Frontal cortex (tissue), 4 donors: ENCODE measurements around the gene TRAF3. TPM values are rescaled to one million over a fixed set of nuclear protein-coding genes. Genes with fewer than 3 reads are reported as not detected.

Experiments used
- DNase-seq, 2 donors: peaks; one replicate each; pipeline ENCODE4 v3.0.0; 2012; ENCODE audit warnings: low spot score in 2 of 2
- FAIRE-seq: peaks from 2 replicates; lab custom pipeline; 2012; peaks lifted over from hg19 to GRCh38; lab: Jason Lieb, UNC
- total RNA-seq: library from RNA; depleted of rRNA; stranded (reverse); fragments of >200 nt; gene quantifications from one replicate; pipeline ENCODE4 v1.2.3, GENCODE V29; 2014
- donor health status: control.
- donor health status: control.
- donor health status: control.

Gene TRAF3
- total RNA-seq, 1 donor from 2014 or later, result 15.1 TPM

DNA sequence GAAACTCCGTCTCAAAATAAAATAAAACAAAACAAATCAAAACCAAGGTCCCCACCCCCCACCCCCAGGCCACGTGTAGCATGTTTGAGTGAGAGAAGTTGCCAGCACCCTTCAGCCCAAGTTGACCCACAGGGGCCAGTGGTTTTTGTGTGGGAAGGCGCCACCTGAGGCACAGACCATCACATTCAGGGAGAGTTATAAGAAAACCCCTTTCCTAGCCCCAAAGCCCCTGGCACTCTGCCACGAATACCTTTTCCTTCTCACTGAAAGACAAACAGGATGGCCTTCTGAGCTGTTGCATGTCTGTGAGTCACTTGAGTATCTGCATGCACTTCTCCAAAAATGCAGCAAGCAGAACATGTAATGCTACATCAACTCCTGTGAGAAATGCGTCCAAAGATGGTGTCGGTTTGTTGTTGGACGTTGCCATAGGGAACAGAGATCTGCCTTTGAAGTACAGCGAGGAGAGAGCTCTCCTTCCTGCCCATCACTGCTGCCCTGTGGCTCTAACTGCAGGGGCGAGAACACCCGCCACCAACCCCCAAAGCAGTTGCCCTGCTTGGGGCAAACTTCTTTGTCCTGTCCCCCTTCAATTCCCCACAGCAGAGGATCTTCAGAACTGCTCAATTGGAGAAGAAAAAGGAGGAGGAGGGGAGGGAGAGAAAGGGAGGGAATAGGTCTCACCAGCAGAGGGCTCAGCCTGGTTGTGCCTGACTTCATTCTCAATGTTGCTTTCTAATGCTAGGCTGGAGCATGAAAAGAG lies 2.7 kb upstream of the TRAF3 start:
- no peak for FAIRE-seq
- peak; percentile 72 to 77 for DNase-seq

DNA sequence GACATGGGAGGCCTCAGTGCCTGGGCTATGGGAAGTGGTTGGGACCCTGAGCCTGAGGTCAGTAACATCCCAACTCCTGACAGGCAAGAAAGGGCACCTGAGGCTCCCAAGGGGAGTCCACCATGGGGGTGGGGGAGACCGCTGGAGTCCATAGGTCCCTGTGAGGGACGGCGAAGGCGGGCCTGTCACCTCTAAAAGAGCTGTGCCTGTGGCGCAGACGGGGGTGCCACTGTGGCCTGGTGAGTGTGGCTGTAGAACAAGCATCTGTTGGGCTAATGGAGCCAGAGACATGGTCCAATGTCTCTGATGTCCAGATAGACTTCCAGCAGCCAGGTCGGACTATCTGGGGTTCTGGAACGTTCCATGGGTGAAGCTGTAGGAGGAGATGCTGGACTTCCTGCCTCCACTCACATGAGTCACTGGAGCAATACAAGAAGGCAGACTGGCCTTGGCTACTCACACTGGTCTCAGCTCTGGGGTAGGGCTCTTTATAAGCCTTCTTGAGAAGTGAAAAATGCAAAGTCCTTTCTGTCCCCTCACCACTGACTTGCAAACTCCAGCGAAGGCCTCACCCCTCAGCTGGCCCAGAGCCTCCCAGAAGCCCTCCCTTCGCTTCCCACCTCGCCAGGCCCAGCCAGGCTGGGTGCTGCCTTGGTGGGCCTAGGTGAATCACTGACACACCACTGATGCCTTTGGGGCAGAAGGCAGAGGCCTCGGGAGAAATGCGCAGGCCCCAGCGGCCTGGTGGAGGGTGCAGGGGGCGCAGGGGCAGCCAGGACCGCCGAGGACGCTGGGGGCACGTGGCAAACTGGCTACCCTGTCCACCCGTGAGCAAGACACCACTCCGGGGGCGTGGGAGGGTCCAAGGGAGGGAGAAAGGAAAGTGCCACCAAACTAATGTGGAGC lies 1.1 kb upstream of the TRAF3 start:
- DNase-seq (peak in 1 of 2 donors; percentile 60), FAIRE-seq (no peak)

DNA sequence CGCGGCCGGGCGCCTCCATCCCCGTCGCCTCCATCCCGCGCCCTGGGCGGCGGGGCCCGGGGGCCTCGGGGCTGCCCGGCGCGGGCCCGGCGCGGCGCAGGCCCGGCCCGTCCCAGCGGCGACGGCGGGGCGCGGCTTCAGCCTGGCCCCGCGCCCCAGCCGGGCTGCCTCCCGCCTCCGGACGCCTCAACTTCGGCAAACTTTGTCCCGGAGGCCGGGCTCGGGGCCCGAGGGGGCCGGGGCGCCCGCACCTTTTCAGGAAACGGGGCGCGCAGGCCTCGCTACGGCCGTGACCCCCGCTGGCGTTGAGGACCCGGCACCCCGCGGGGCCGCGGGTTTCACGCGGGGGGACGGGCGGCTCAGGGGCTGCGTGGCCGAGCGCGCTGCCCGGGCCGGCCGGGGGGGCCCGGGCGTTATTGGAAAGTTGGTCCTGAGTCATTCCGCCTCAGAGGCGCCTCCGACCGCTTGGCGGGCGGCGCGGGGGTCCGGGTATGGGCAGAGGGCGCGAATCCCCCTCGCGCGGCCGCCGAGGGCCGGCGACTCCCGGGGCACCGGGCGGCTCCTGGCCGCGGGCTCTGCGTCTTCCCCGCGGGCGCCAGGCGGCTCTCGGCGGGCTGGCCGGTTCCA lies 575 bp downstream of the TRAF3 start:
- peak; percentile 52 to 57 for DNase-seq
- no peak for FAIRE-seq

DNA sequence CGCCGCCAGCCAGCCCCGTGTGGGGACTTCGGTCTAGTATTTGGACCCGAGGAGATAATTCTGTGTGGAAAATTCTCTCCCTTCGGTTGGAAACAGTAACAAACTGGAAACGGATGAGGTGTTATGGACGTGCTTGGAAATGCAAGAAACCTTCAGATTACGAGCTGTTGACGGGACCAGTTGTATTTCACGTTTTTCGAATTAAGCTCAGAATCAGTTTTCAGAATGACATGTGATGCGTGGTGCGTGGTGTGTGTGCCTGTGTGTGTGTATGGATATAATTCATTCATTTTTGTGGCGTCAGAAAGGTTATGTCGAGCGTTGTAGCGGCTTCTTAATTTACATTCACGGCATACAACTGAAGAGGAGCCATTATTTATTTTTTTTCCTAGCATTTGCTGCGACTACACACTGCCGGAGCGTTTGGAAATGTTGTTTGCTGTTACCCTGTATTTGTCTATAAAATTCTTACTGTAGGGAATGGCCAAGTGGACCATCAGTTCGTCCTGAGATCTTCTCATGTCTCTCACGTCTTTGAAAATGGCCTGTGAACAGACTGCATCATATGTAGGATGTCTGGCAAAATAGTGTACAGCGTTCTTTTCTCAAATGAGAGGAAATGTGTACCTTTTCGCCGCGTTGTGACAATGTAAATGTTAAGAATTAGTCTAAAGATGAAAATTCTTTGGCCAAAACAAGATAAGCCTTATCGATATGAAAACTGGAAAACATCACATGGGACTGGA lies 1.3 kb downstream of the TRAF3 start:
- DNase-seq, result no peak
- no peak for FAIRE-seq

DNA sequence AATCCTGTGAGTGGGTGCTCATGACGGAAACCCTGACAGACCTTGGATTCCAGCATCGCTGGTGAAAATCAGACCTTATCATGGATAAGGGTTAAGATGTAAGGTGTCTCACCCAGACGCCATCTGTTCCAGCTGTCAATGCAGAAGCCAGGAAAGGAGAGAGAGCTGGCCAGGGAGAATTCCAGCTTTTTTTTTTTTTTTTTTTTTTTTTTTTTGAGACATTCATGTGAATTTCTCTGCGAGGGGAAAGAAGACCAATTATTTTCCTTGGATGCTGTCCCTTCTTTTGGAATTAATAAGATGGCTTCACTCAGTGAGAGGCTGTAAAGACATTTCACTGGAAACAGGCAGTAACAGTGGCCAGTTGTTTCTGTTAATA lies 1.8 kb downstream of the TRAF3 start:
- FAIRE-seq, result no peak

DNA sequence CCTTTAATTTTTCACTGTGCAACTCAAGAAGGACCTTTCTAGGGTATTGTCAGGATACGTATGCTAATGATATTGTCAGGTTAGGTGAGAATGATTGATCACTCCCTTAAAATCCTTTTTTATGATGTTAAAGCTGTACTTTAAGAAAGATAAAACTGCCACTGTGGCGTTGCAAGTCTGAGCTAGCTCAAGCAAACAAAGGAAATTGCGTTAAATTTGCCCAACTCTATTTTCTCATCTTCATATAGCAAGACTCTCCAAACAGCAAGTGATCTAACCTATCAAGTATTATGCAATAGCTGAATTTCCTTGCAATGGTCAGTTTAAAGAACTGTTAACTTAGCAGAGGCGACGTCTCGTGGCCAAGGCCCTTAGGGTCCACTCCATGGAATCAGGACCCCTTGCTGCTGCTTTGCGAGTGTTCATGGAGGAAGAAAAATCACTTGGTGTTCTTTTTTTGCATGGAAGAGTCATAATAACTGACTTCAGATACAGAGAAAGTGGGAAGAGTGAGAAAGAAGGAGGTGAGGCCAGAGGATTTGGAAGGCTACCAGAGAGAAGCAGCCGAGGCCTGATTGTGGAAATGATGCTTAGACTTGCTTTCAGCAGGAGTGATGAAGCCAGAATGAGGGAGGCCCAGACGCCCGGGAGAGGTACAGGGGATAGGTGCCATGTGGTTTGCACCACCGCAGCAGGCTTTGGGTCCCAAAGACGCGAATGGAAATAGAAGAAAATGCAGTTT lies 2.5 kb downstream of the TRAF3 start:
- FAIRE-seq (no peak), DNase-seq (no peak)

More for the DNA sequence above, 1.8 kb downstream of the TRAF3 start:
- DNase-seq, result no peak

DNA sequence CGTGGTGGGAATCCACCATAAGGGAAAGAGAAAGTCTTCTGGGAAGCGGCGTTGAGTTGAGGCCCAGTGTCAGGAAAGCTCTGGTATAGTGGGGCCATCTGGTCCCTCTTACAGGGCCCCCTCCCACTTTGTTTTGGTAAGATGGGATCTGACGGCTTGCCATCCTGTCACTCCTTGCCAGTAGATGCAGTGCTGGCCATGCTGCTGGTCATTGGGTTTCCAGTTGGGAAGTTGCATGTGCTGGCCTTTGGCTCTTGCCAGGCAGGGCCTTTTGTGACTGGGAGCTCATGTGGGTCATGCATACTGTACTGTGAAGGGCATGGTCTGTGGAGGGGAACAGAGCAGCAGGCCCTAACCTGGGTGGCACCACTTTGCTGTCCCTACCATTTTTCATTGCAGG lies 3.8 kb downstream of the TRAF3 start:
- FAIRE-seq, result no peak
- DNase-seq, result no peak

DNA sequence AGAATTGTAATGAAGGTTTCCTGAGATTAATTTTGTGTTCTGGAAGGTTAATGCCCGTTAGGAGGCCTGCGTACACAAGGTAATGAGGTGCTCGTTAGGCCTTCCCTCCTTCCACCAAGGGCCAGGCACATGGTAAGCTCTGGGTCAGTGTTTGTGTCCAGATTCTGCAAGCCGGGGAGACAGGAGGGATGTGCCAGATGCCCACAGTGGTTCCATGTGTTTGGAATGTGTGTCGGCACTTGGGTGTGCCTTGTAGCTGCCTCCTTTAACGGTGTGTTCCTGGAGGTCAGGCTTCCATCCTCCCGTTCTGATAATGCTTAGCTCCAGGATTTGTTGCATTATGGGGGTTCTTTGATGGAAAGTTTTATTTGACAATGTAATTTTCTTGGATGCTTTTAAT lies 5.7 kb downstream of the TRAF3 start:
- no peak for DNase-seq
- no peak for FAIRE-seq

DNA sequence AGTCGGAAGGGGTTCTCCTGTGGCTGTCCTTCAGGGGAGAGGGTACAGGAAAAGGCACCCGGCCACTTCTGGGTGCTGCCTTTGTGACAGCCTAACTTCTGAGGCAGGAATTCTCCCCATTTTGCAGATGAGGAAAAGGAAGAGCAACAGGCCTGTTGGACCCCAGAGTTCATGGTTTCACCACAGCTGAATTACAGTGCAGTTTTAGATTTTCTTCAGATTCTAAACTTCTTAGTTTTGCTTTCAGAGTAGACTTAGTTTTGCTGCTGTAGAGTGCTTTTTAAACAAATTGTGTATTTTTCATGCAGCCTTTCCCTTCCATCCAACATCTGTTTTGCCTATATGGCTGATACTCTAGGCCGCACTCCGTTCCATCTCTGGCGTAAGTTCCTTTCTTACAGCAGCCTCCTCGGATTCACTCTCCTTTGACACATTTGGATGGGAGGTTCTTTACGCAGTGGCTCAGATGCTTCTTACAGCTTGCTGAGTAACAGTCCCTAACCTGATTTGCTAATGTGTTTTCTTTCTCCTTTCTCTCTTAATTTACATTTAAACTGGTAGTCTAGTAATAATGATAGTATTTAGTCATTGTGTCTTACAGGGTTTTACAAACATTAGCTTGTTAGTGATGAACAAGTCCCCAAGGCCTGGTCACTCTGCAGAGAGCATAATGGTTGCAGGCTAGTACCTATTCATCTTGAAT lies 7.8 kb downstream of the TRAF3 start:
- FAIRE-seq, result no peak
- no peak for DNase-seq

DNA sequence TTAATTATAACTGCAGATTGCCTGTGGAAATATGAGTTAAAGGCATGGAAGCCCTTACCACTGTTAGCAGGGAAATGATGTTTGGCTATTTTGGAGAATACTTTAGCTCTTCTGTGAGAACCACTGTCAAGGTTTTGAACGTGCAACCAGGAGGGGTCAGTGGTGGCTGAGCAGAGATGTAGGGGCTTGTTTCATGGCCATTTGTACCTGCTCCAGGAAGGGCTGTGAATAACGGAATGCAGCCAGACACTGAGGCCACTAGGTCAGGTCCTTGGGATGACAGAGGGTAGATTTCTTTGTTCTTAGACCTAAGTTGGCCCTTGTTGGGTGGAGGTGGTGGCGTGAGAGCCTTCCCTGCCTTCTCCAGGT lies 8.3 kb downstream of the TRAF3 start:
- no peak for FAIRE-seq
- DNase-seq, result no peak

DNA sequence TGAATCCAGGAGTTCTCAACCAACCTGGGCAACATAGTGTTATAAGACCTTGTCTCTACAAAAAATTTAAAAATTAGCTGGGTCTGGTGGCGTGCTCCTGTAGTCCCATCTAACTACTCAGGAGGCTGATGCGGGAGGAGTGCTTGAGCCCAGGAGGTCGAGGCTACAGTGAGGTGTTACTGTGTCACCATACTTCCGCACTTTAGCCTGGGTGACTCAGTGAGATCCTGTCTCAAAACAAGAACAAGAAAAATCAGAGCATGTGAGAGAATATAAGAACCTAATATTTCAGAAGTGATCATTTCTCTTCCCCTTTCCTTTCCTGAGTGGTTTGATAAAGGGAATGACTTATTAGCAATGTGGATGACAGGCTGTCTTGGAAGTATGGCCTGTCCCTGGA lies 9.5 kb downstream of the TRAF3 start:
- no peak for FAIRE-seq

DNA sequence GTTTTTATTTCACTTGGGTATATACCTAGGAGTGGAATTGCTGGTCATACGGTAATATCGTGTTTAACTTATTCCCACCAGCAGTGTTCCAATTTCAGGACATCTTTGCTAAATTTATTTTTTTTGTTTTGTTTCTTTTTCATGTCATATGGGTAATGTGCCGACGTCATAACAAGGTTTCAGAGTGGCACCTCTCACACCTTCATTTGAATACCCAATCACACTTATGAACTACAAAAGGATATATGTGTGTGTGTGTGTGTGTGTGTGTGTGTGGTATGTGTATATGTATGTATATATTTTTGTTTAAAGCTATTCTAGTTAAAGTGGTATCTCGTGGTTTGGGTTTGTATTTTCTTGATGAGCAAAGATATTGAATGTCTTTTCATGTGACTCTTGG lies 12.1 kb downstream of the TRAF3 start:
- FAIRE-seq (no peak), DNase-seq (no peak)

More for the DNA sequence above, 9.5 kb downstream of the TRAF3 start:
- DNase-seq, result no peak

DNA sequence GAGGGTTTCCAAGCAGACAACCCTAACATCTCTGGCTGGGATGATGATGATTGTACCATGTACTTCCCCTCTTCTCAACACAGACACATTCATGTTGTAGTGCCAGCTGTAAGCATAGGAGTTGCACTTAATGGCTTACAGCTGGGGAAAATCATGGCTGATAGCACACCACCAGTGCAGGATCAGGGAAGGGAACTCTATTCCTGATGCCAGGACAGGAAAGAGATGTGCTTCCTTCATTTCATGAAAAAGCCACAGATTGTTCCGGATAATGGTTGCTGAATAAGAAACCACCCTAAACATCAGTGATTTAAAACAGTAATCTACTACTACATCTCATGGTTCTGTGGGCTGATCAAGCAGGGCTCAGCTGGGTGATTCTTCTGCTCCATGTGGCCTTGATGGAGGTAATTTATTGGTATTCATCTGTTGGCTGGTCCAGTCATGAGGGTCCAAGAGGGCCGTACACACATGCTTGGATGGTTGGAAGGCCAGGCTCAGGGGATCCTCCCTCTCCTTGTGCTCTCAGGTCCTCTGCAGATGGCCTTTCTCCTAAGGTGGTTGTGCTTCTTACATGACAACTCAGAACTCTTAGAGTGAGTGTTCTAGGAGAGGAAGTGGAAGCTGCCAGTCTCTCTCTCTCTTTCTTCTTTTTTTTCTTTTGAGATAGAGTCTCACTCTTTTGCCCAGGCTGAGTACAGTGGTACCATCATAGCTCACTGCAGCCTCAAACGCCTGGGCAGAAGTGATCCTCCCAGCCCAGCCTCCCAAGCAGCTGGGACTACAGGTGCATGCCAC lies 16.5 kb downstream of the TRAF3 start:
- DNase-seq, result no peak
- no peak for FAIRE-seq

DNA sequence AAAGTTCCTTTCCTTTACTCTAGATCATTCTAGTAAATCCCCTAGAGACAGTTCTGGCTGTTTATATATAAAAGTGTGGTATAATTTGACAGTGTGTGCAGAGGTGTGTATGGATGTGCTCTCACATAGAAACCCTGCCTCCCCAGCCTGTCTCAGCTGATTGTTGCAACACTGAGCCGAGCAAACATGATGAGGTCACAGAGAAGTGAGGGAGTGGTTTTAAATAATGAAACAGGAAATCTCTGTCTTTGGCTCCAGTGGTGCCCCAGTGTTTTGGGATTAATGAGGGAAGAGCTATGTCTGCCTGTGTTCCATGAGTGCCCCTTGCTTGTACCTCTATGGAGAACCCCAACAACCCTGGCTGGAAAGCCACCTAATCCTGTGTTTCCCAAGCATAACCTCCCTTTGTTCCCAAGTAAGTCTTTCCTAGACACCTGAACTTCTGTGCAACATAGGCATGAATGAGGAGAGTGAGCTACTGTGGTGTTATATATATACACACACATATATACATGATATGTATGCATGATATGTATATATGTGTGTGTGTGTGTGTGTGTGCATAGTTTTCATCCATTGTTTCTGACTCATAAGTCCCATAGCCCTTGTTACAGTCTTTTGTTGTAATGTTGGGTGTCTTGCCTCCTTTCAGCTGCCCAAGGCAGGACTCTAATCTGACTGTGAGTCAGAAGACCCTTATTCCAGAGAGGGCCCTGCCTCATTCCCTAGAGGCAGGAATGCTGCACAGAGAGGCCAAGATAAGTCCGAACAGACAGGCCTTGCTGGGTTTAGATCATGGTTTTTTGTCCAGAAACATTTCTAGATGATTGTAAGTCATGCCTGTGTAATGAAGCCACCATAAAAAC lies 18.0 kb downstream of the TRAF3 start:
- peak in 1 of 2 donors; percentile 38 for DNase-seq
- no peak for FAIRE-seq

DNA sequence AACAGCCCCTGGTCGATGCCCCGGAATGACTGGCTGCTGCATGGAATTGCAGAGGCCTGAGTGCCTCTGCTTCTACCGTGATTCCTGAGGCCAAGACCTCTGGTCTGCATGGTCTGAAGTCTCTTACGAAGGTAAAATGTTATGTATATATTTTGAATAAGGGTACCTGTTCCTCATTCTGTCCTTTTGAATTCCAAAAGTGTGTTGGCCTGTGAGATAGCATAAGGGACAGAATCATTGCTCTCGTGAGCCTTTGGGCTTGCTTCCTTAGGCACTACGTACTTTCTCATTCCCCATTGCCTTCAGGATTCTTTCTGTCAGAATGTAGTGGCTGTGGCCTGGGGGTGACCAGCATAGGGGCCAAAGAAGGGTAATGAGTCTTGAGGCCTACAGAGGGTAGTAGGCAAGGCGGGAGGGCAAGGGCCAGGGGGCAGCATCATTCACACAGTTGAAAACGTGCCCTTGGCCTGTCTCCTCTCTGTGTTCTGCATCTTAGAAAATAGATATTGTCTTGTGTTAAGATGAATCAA lies 19.5 kb downstream of the TRAF3 start:
- no peak for FAIRE-seq
- DNase-seq, result no peak

DNA sequence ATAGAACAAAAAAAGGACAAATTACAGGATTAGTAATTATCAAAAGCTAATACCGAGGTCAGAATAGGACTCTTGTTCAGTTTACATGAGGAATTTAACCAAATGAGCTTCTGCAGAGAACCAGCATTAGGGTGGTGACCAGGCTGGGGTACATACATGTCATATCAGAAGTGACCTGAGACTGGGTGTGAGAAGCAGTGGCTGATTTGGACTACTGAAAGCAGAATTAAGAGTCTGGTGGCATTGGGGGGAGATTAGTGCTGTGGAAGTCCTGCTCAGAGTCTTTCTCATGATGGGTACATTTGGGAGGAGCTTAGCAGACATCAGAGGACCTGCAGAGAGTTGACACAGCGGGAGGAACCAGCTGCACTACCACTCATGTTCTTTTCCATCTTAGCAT lies 21.7 kb downstream of the TRAF3 start:
- FAIRE-seq (no peak), DNase-seq (no peak)
